K562 (cell line): ENCODE measurements around the gene HDGFL2. TPM values are rescaled to one million over a fixed set of nuclear protein-coding genes. Genes with fewer than 3 reads are reported as not detected.
A peak's percentile ranks its signal among the peaks of the same experiment; 100 is the strongest.

Source experiments
- ARHGAP35 ChIP-seq: fragments of 450-650 bp; IDR thresholded peaks from 2 replicates; pipeline ENCODE4 v1.6.1; 2018; ENCODE audit not compliant: partially characterized antibody
- CC2D1A ChIP-seq: fragments of 450-650 bp; IDR thresholded peaks from 2 replicates; pipeline ENCODE4 v1.6.1; 2017; ENCODE audit warnings: mild to moderate bottlenecking
- CHD4 ChIP-seq: fragments of 200-600 bp; sonication (generic); IDR thresholded peaks from 3 replicates; pipeline ENCODE4 v1.6.1; 2012; ENCODE audit warnings: low read depth, mild to moderate bottlenecking, mixed read lengths, low read length, inconsistent platforms; ENCODE audit not compliant: insufficient read depth, insufficient replicate concordance, poor library complexity, severe bottlenecking
- ERF ChIP-seq: fragments of 450-650 bp; formaldehyde crosslinking; IDR thresholded peaks from 2 replicates; pipeline ENCODE4 v1.4.0; 2020; ENCODE audit warnings: mild to moderate bottlenecking, mixed read lengths
- ETS2 ChIP-seq: IDR thresholded peaks from 2 replicates; pipeline ENCODE4 v1.6.1; 2016; ENCODE audit warnings: borderline replicate concordance, missing genetic modification characterization, mild to moderate bottlenecking, moderate library complexity, missing compliant biosample characterization; ENCODE audit not compliant: poor library complexity, severe bottlenecking
- FOSL1 ChIP-seq: fragments of 200-800 bp; sonication (Bioruptor generic); conservative IDR thresholded peaks from 2 replicates; pipeline ENCODE4 v1.6.1; 2016; ENCODE audit warnings: missing genetic modification characterization, missing compliant biosample characterization
- GABPB1 ChIP-seq: sonication (generic); formaldehyde crosslinking; IDR thresholded peaks from 2 replicates; pipeline ENCODE4 v1.8.0; 2022; ENCODE audit warnings: mild to moderate bottlenecking, missing genetic modification reagents
- HCFC1 ChIP-seq: IDR thresholded peaks from 2 replicates; pipeline ENCODE4 v1.6.1; 2012; ENCODE audit warnings: low read depth, low read length, improper control_type of control experiment
- HMG20B ChIP-seq: fragments of 250-450 bp; sonication (Bioruptor Pico); IDR thresholded peaks from 2 replicates; pipeline ENCODE4 v1.5.0; 2021; ENCODE audit warnings: mild to moderate bottlenecking
- ILF3 ChIP-seq: fragments of 450-650 bp; IDR thresholded peaks from 2 replicates; pipeline ENCODE4 v1.6.1; 2018; ENCODE audit warnings: antibody characterized with exemption, mild to moderate bottlenecking, moderate library complexity, borderline replicate concordance
- JUND ChIP-seq, 2 experiments: IDR thresholded peaks; 2 replicates in 1 of 2; 3 replicates in 1 of 2; pipeline ENCODE4 v1.6.1; 2011; ENCODE audit warnings: borderline replicate concordance in 2 of 2, low read depth in 2 of 2, low read length in 2 of 2, improper control_type of control experiment in 1 of 2, missing biosample characterization in 1 of 2, missing genetic modification characterization in 1 of 2, missing genetic modification reagents in 1 of 2
- KAT8 ChIP-seq: fragments of 450-650 bp; IDR thresholded peaks from 2 replicates; pipeline ENCODE4 v1.6.1; 2016; ENCODE audit warnings: low read depth, mild to moderate bottlenecking
- MCM3 ChIP-seq: fragments of 450-650 bp; IDR thresholded peaks from 2 replicates; pipeline ENCODE4 v1.6.1; 2016
- NFIC ChIP-seq: fragments of 450-650 bp; IDR thresholded peaks from 2 replicates; pipeline ENCODE4 v1.6.1; 2017; ENCODE audit warnings: mild to moderate bottlenecking, inconsistent platforms
- NFYB ChIP-seq: IDR thresholded peaks from 2 replicates; pipeline ENCODE4 v1.6.1; 2011; ENCODE audit warnings: mild to moderate bottlenecking, moderate library complexity; ENCODE audit not compliant: insufficient read length; ENCODE audit errors: extremely low read depth
- RAD21 ChIP-seq, 2 experiments: fragments of 250-450 bp in 1 of 2; fragments of 450-650 bp in 1 of 2; sonication (Bioruptor Pico) in 1 of 2; formaldehyde crosslinking in 1 of 2; IDR thresholded peaks in 1 of 2; conservative IDR thresholded peaks in 1 of 2; 2 replicates each; pipeline versions ENCODE4 v1.4.0 to v1.8.0; 2020 to 2022; ENCODE audit warnings: mild to moderate bottlenecking in 2 of 2, moderate library complexity in 1 of 2
- RUNX1 ChIP-seq: sonication (generic); IDR thresholded peaks from 2 replicates; pipeline ENCODE4 v1.6.1; 2016; ENCODE audit warnings: antibody characterized with exemption, low read depth
- SMARCC2 ChIP-seq: fragments of 450-650 bp; IDR thresholded peaks from 2 replicates; pipeline ENCODE4 v1.6.1; 2017; ENCODE audit warnings: antibody characterized with exemption, moderate library complexity, mild to moderate bottlenecking, low read depth
- SMC3 ChIP-seq: conservative IDR thresholded peaks from 2 replicates; pipeline ENCODE4 v1.6.1; 2011; ENCODE audit warnings: low read depth, low read length, improper control_type of control experiment; ENCODE audit not compliant: insufficient read depth
- SREBF1 ChIP-seq: fragments of 150-350 bp; IDR thresholded peaks from 2 replicates; pipeline ENCODE4 v1.6.1; 2014; ENCODE audit warnings: antibody characterized with exemption, low read depth, low read length, borderline replicate concordance
- ZEB2 ChIP-seq: fragments of 450-650 bp; IDR thresholded peaks from 2 replicates; pipeline ENCODE4 v1.6.1; 2016
- ZNF184 ChIP-seq: sonication (generic); formaldehyde crosslinking; IDR thresholded peaks from 2 replicates; pipeline ENCODE4 v1.5.0; 2020; ENCODE audit warnings: missing genetic modification reagents
- polyA plus RNA-seq, 8 experiments: library from polyadenylated mRNA; depleted of rRNA in 4 of 8; stranded (reverse) in 5 of 8; unstranded in 3 of 8; fragments of >200 nt; fragmentation: Nextera tagmentation in 2 of 8; fragmentation: Illumina TruSeq in 1 of 8; extraction: Ambion mirVana in 2 of 8; extraction: Trizol in 1 of 8; gene quantifications; 2 replicates each; pipeline versions ENCODE4 v1.2.1 to v1.2.3, GENCODE V29; 2011 to 2014; ENCODE audit warnings: inconsistent platforms in 1 of 8, missing spikeins in 1 of 8
- total RNA-seq, 7 experiments: library from RNA; depleted of rRNA in 6 of 7; stranded (reverse); fragments of >200 nt in 6 of 7; fragmentation: Illumina TruSeq in 2 of 7; extraction: Trizol in 2 of 7; gene quantifications; 2 replicates each; pipeline versions ENCODE4 v1.2.1 to v1.2.3, GENCODE V29; 2011 to 2021; ENCODE audit warnings: low replicate concordance in 1 of 7
- TF ChIP-seq, protein P1 (sequence below): sonication (generic); IDR thresholded peaks from 2 replicates; pipeline ENCODE4 v1.6.1; 2016
- TF ChIP-seq, protein P2 (sequence below): fragments of 250-450 bp; sonication (Bioruptor Pico); IDR thresholded peaks from 2 replicates; pipeline ENCODE4 v1.8.0; 2021; ENCODE audit warnings: moderate library complexity, mild to moderate bottlenecking, inconsistent platforms
- TF ChIP-seq, protein P3 (sequence below), 2 experiments: fragments of 450-650 bp in 1 of 2; sonication (generic) in 1 of 2; formaldehyde crosslinking in 1 of 2; IDR thresholded peaks in 1 of 2; conservative IDR thresholded peaks in 1 of 2; 2 replicates each; pipeline versions ENCODE4 v1.6.1 to v1.8.1; 2016 to 2023; ENCODE audit warnings: mild to moderate bottlenecking in 2 of 2, moderate library complexity in 2 of 2, inconsistent platforms in 1 of 2, missing genetic modification reagents in 1 of 2

Gene HDGFL2
- total and polyA plus RNA-seq, 9 of the 15 experiments (the other 6 are each of a cell fraction or from before 2014, with no cell fraction given), result 0.13 to 61.7 (median 16.0) TPM

DNA sequence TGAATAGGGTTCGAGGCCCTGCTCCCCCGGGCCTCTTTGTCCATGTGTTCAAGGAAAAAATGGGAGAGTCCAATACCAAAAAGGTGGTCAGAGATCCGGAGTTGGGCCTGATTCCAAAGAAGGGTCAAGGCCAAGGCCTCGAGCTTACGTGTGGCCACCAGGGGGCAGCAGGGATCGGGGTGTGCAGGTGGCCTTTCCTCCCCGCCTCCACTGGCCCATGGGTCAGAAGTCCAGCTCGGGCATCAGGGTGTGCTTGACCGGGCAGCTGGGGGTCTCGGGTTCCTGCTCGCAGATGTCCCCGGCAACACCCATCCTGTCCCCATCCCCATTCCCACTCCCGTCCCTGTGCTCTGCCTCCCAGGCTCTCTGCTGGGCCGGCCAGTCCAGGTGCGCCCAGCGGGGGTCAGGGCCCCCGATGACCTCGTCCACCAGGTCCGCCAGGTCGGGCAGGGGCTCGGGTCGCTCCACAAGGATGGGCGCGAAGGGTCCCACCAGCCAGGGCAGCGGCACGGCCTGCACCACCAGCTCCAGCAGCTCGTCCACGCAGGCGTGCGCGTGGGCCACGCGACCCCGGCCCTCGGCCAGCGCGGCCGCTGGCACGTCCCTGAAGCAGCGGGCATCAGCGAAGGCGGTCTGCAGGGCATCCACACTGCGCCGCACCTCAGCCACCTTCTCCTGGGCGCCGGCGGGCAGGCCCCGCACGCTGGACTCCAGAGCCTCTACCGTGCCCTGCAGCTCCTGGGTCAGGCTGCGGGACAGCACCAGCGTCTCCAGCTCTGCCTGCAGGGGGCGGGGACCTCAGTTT is 51.4 kb downstream of the HDGFL2 start (continued):
- TF ChIP-seq, protein P1, sequence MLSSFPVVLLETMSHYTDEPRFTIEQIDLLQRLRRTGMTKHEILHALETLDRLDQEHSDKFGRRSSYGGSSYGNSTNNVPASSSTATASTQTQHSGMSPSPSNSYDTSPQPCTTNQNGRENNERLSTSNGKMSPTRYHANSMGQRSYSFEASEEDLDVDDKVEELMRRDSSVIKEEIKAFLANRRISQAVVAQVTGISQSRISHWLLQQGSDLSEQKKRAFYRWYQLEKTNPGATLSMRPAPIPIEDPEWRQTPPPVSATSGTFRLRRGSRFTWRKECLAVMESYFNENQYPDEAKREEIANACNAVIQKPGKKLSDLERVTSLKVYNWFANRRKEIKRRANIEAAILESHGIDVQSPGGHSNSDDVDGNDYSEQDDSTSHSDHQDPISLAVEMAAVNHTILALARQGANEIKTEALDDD, result no peak
- TF ChIP-seq RAD21 (CRISPR knock-in tag; conservative IDR thresholded peaks at IDR 0.05 in 1 of 2, IDR thresholded peaks at IDR 0.05 in 1 of 2) (peak; percentile 15 to 60; a peak in 2 of 4 replicates), SMC3 (peak; percentile 48), FOSL1 (tag) (no peak), ERF (CRISPR knock-in tag) (no peak), JUND (IDR thresholded peaks at IDR 0.05; ENCODE audit: borderline replicate concordance, low read depth, low read length) (peak; percentile 31; the same call in 1 of the 2 replicates), JUND (tag; IDR thresholded peaks at IDR 0.05; ENCODE audit: borderline replicate concordance, low read depth, low read length) (no peak; the same call in 2 of the 3 replicates), ILF3 (no peak), ZEB2 (no peak), CC2D1A (no peak), HMG20B (CRISPR knock-in tag) (no peak), CHD4 (no peak), HCFC1 (peak; percentile 27; the same call in 1 of the 2 replicates), GABPB1 (CRISPR knock-in tag) (no peak), SMARCC2 (no peak), RUNX1 (no peak), NFYB (no peak), ZNF184 (no peak), ARHGAP35 (no peak), MCM3 (no peak), NFIC (peak; percentile 80), KAT8 (no peak), ETS2 (tag) (no peak), SREBF1 (no peak)
- TF ChIP-seq, protein P2, sequence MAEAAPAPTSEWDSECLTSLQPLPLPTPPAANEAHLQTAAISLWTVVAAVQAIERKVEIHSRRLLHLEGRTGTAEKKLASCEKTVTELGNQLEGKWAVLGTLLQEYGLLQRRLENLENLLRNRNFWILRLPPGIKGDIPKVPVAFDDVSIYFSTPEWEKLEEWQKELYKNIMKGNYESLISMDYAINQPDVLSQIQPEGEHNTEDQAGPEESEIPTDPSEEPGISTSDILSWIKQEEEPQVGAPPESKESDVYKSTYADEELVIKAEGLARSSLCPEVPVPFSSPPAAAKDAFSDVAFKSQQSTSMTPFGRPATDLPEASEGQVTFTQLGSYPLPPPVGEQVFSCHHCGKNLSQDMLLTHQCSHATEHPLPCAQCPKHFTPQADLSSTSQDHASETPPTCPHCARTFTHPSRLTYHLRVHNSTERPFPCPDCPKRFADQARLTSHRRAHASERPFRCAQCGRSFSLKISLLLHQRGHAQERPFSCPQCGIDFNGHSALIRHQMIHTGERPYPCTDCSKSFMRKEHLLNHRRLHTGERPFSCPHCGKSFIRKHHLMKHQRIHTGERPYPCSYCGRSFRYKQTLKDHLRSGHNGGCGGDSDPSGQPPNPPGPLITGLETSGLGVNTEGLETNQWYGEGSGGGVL (CRISPR knock-in tag), result no peak
- TF ChIP-seq, protein P3, sequence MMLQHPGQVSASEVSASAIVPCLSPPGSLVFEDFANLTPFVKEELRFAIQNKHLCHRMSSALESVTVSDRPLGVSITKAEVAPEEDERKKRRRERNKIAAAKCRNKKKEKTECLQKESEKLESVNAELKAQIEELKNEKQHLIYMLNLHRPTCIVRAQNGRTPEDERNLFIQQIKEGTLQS (IDR thresholded peaks at IDR 0.05), result no peak
- TF ChIP-seq, protein P3 (CRISPR knock-in tag; conservative IDR thresholded peaks at IDR 0.05), result no peak
